Ovary (tissue), 9 donors: ENCODE data around the gene CYP2W1. TPM values are rescaled to one million over a fixed set of nuclear protein-coding genes. Genes with fewer than 3 reads are reported as not detected.
A peak's percentile ranks its signal among the peaks of the same experiment; 100 is the strongest.
"Not testable (repeated sequence)": the region's sequence is repeated elsewhere in the genome, so short reads cannot be mapped to it uniquely, and the experiment has no call there.

Experiments used
- DNase-seq, 5 donors: peaks; one replicate each; pipeline ENCODE4 v3.0.0-alpha.2; 2019 to 2020
- H3K27ac ChIP-seq, 2 donors: fragments of 200-600 bp; one replicate each; pipeline versions ENCODE4 v1.5.1 to v1.8.0; 2019 to 2022
- H3K27me3 ChIP-seq: fragments of 200-600 bp; one replicate; pipeline ENCODE4 v1.8.0; 2022
- H3K36me3 ChIP-seq: fragments of 200-600 bp; sonication (generic); one replicate; pipeline ENCODE4 v1.5.1; 2019
- H3K4me1 ChIP-seq: one replicate; pipeline ENCODE4 v1.8.1; 2013; ENCODE audit warnings: mild to moderate bottlenecking, moderate library complexity; ENCODE audit not compliant: insufficient read depth
- H3K4me3 ChIP-seq: fragments of 200-600 bp; sonication (generic); one replicate; pipeline ENCODE4 v1.5.1; 2017
- H3K9me3 ChIP-seq, 2 donors: fragments of 200-600 bp in 1 of 2; sonication (generic) in 1 of 2; one replicate each; pipeline versions ENCODE4 v1.5.1 to v1.8.1; 2013 to 2019; ENCODE audit warnings: mild to moderate bottlenecking in 1 of 2, moderate library complexity in 1 of 2
- CTCF ChIP-seq, 3 donors: fragments of 450-650 bp in 2 of 3; fragments of 200-600 bp in 1 of 3; IDR thresholded peaks; one replicate each; pipeline versions ENCODE4 v1.5.1 to v1.8.0; 2016 to 2022; ENCODE audit warnings: antibody characterized with exemption in 3 of 3, mild to moderate bottlenecking in 1 of 3
- EP300 ChIP-seq: sonication (generic); formaldehyde crosslinking; IDR thresholded peaks from one replicate; pipeline ENCODE4 v1.6.1; 2017; ENCODE audit warnings: antibody characterized with exemption
- POLR2A ChIP-seq: fragments of 450-650 bp; IDR thresholded peaks from one replicate; pipeline ENCODE4 v1.6.1; 2017; ENCODE audit warnings: antibody characterized with exemption, mild to moderate bottlenecking, moderate library complexity
- WGBS, 3 donors: extraction: QIAGEN DNeasy Blood & Tissue Kit in 1 of 3; methylation state at CpG; one replicate each; pipeline versions ENCODE4 v1.1.5 to v1.1.7; 2013 to 2017; 5-methylcytosine and 5-hydroxymethylcytosine counted together
- intact Hi-C, 4 donors: fragments of 100-400 bp; cut with DNase I; formaldehyde crosslinking; loops; one replicate each; pipeline versions ENCODE4 v1.11.0 to v1.15.1; 2022 to 2023
- polyA plus RNA-seq, 2 donors: library from polyadenylated mRNA; stranded (reverse); fragments of 200-250 nt in 1 of 2; fragments of 350-450 nt in 1 of 2; fragmentation: Illumina TruSeq in 1 of 2; extraction: RNeasy Lipid Tissue Mini Kit (QIAGEN cat#74804) in 1 of 2; gene quantifications; one replicate each; pipeline ENCODE4 v1.2.3, GENCODE V29; 2013 to 2014
- total RNA-seq, 7 donors: library from RNA; depleted of rRNA in 2 of 7; stranded (reverse); fragments of >200 nt in 2 of 7; fragmentation: NEBNext Ultra II Directional in 3 of 7; extraction: Animal tissue kit (Norgen Biotek cat#: 25700) in 3 of 7; gene quantifications; one replicate each; pipeline versions ENCODE4 v1.1.0 to v1.2.4, GENCODE V29; 2016 to 2023
- donor health status: DM: no; HTN: no; CAD: no; lungs with moderate emphysema.
- donor health status: DM: no; HTN: no; CAD: no.
- donor health status: Bipolar disorder and iron deficiency.
- donor health status: DM: yes; HTN: yes; CAD: no.
- donor health status: DM: no; HTN: no; CAD: no.
- donor health status: DM: yes; HTN: yes; CAD: no.

CYP2W1 gene
- total and polyA plus RNA-seq, 9 donors, result 0.64 to 5.2 (median 2.7) TPM; not detected in 2

GRCh38 chr7:957418-958220 lies 25.4 kb upstream of the CYP2W1 start:
- WGBS, 3 donors, result 64 to 72% (median 65%) methylated on average over 31 to 32 of the region's 32 CpGs
- H3K4me1 ChIP-seq, result no peaks in the 10 kb centered on the region
- H3K27ac ChIP-seq, result no peak overlapping the region
- TF ChIP-seq EP300, result no peak
- TF ChIP-seq CTCF (IDR thresholded peaks at IDR 0.05), result no peak
- TF ChIP-seq POLR2A, result no peak
- H3K4me3 ChIP-seq, result no peak overlapping the region
- intact Hi-C loops, result no loop called here
- no peaks in the 10 kb centered on the region for H3K36me3 ChIP-seq
- H3K27me3 ChIP-seq, result peaks cover 5% of the 10 kb centered on the region
- no peaks in the 10 kb centered on the region for H3K9me3 ChIP-seq
- DNase-seq, result peak in 2 of 5 donors; percentile 10 to 34

GRCh38 chr7:958221-959200 lies 24.5 kb upstream of the CYP2W1 start:
- Histone ChIP-seq H3K27ac (no peak overlapping the region), H3K36me3 (no peaks in the 10 kb centered on the region), H3K9me3 (no peaks in the 10 kb centered on the region), H3K4me1 (peaks cover 4% of the 10 kb centered on the region), H3K4me3 (no peak overlapping the region), H3K27me3 (peaks cover 3% of the 10 kb centered on the region)
- no peak for TF ChIP-seq POLR2A
- no peak for TF ChIP-seq CTCF (IDR thresholded peaks at IDR 0.05)
- no peak for TF ChIP-seq EP300
- intact Hi-C loops, result no loop called here
- peak in 2 of 5 donors; percentile 18 to 39 for DNase-seq
- 74 to 85% (median 79%) methylated on average over 35 to 36 of the region's 36 CpGs for WGBS, 3 donors

- H3K27me3 ChIP-seq, result no peaks in the 10 kb centered on the region
- H3K36me3 ChIP-seq, result no peaks in the 10 kb centered on the region
- intact Hi-C loops, result no loop called here
- H3K4me1 ChIP-seq, result peaks cover 5% of the 10 kb centered on the region
- 80 to 86% (median 81%) methylated on average over 20 of the region's 20 CpGs for WGBS, 3 donors
- peak in 2 of 5 donors; percentile 20 to 39 for DNase-seq
- TF ChIP-seq CTCF (IDR thresholded peaks at IDR 0.05), result no peak
- no peak for TF ChIP-seq EP300
- TF ChIP-seq POLR2A, result no peak
- no peak overlapping the region for H3K4me3 ChIP-seq
- H3K27ac ChIP-seq, result no peak overlapping the region
- H3K9me3 ChIP-seq, result no peaks in the 10 kb centered on the region
These were observed 23.7 kb upstream of the CYP2W1 start for GRCh38 chr7:959271-959670.

- H3K9me3 ChIP-seq, H3K27me3 ChIP-seq, intact Hi-C loops, H3K27ac ChIP-seq, H3K4me3 ChIP-seq, H3K4me1 ChIP-seq, DNase-seq, H3K36me3 ChIP-seq: not testable (repeated sequence)
- WGBS, 3 donors, result 91 to 100% (median 96%) methylated on average over 10 of the region's 10 CpGs
These were observed 23.2 kb upstream of the CYP2W1 start for GRCh38 chr7:959740-960139.
